CD4-positive, alpha-beta T cell (primary cell): Measurements from ENCODE around the gene INSIG1. TPM values are rescaled to one million over a fixed set of nuclear protein-coding genes. Genes with fewer than 3 reads are reported as not detected.

Experiments
- ATAC-seq: fragments of 200-7000 bp; cut with Tn5 transposase; one replicate; pipeline ENCODE4 v1.10.0; 2022; ENCODE audit warnings: mild to moderate bottlenecking; ENCODE audit not compliant: poor library complexity
- CTCF ChIA-PET: fragments of 350-600 bp; sonication (Branson Sonifier 250); formaldehyde crosslinking; loops from one replicate; lab custom pipeline; 2021; ENCODE audit warnings: antibody characterized with exemption, inconsistent platforms; lab: Charles Lee
- POLR2A ChIA-PET: fragments of 350-600 bp; sonication (Branson Sonifier 250); formaldehyde crosslinking; loops from one replicate; lab custom pipeline; 2021; ENCODE audit warnings: antibody characterized with exemption, inconsistent platforms; lab: Charles Lee
- DNase-seq, 14 experiments: peaks; one replicate each; pipeline ENCODE4 v3.0.0-alpha.2; 2013 to 2020; ENCODE audit warnings: mixed read lengths in 2 of 14
- H3K27ac ChIP-seq, 2 donors: one replicate each; pipeline versions ENCODE4 v1.5.1 to v1.7.0; 2013; ENCODE audit warnings: low read length in 2 of 2, low read depth in 1 of 2, mild to moderate bottlenecking in 1 of 2
- H3K27me3 ChIP-seq, 2 experiments: 1 replicate in 1 of 2; 2 replicates in 1 of 2; pipeline versions ENCODE4 v1.6.1 to v1.7.0; 2013; ENCODE audit warnings: low read length in 2 of 2, control low read depth in 1 of 2, mild to moderate bottlenecking in 1 of 2, moderate library complexity in 1 of 2; ENCODE audit not compliant: insufficient read depth in 2 of 2, control insufficient read depth in 1 of 2
- H3K36me3 ChIP-seq: one replicate; pipeline ENCODE4 v1.6.1; 2013; ENCODE audit warnings: low read length, control low read depth; ENCODE audit not compliant: insufficient read depth
- H3K4me1 ChIP-seq: one replicate; pipeline ENCODE4 v1.6.1; 2013; ENCODE audit warnings: low read length, control low read depth; ENCODE audit not compliant: insufficient read depth
- H3K4me3 ChIP-seq: one replicate; pipeline ENCODE4 v1.5.1; 2013; ENCODE audit warnings: mild to moderate bottlenecking, low read length, moderate library complexity
- H3K9me3 ChIP-seq, 2 experiments: 1 replicate in 1 of 2; 2 replicates in 1 of 2; pipeline versions ENCODE4 v1.6.1 to v1.7.0; 2013; ENCODE audit warnings: low read length in 2 of 2, mild to moderate bottlenecking in 2 of 2, control low read depth in 1 of 2, moderate library complexity in 1 of 2; ENCODE audit not compliant: control insufficient read depth in 1 of 2, insufficient read depth in 1 of 2
- H3K27ac Mint-ChIP-seq: one replicate; pipeline ENCODE4 v1.8.0; 2020; ENCODE audit warnings: mixed read lengths
- H3K27me3 Mint-ChIP-seq: one replicate; pipeline ENCODE4 v1.8.0; 2021; ENCODE audit warnings: mixed read lengths
- H3K36me3 Mint-ChIP-seq: one replicate; pipeline ENCODE4 v1.8.0; 2021; ENCODE audit warnings: low read depth, mixed read lengths
- H3K4me1 Mint-ChIP-seq: one replicate; pipeline ENCODE4 v1.8.0; 2021; ENCODE audit warnings: low read depth, mixed read lengths
- H3K4me3 Mint-ChIP-seq: one replicate; pipeline ENCODE4 v1.8.0; 2020; ENCODE audit warnings: mild to moderate bottlenecking, mixed read lengths
- H3K9me3 Mint-ChIP-seq: one replicate; pipeline ENCODE4 v1.8.0; 2020; ENCODE audit warnings: mixed read lengths
- CTCF ChIP-seq: fragments of 200-600 bp; IDR thresholded peaks from one replicate; pipeline ENCODE4 v1.8.0; 2022; ENCODE audit warnings: antibody characterized with exemption, mild to moderate bottlenecking
- intact Hi-C, 2 experiments: fragments of 100-400 bp; cut with DNase I in 1 of 2; cut with micrococcal nuclease in 1 of 2; formaldehyde crosslinking; loops; one replicate each; pipeline versions ENCODE4 v1.15.1 to v1.9.0; 2023 to 2025; cut with DNase I, micrococcal nuclease
- total RNA-seq, 174 experiments: library from RNA in 2 of 174; stranded (reverse) in 2 of 174; gene quantifications; one replicate each; pipeline ENCODE4 v1.2.3 and lab custom pipeline; 2021 to 2026

The INSIG1 gene
- total RNA-seq, 2 experiments from 2014 or later: 58.1 to 60.9 TPM

DNA sequence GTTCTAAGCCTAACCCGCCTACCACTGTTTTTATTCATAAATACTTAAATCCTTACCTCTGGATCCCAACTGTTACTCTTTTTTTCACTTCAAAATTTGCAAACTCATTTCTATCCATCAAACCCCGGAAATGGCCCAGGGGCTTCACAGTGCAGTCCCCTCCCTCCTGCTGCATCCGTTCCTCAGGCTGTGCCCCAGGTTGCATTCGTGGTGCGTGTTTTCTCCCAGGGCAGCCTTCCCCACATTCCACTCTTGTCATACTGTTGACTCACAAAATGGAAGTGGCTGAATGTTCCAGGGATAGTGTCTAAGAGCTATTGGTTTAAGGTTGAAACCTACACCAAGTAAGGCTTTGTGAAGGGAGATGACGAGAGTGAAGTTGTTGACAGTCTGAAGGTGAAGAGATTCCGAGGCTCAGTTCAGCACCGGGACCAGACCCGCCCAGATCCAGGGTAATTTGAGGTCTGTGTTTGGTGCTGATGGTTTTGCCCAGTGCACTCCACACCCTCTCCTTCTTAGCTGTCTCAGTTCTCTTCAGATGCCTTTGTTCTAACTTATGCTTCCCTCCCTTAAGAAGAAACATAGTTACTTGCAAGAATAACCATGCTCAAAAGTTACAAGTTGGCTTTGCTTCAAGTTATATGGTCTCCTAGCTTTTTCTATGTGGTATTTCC lies 7.7 kb downstream of the INSIG1 start:
- H3K4me1 ChIP-seq: peaks cover 14% of the 10 kb centered on the region
- H3K36me3 ChIP-seq: peaks cover 88% of the 10 kb centered on the region
- Mint-ChIP-seq H3K4me1 (peaks cover 19% of the 10 kb centered on the region), H3K27ac (no peak overlapping the region), H3K9me3 (no peaks in the 10 kb centered on the region), H3K4me3 (no peak overlapping the region), H3K36me3 (peaks cover 83% of the 10 kb centered on the region), H3K27me3 (no peaks in the 10 kb centered on the region)
- ChIA-PET POLR2A (interaction anchor here (1.2 kb wide), 1 partner anchor 9 kb away, joined by 4 read pairs; no protein-coding TSS in a partner anchor), CTCF (interaction anchor here (1.2 kb wide), 1 partner anchor 39 kb away, joined by 4 read pairs; no protein-coding TSS in a partner anchor)
- ATAC-seq (no peak), DNase-seq (no peak)
- H3K27me3 ChIP-seq: no peaks in the 10 kb centered on the region
- no peaks in the 10 kb centered on the region for H3K9me3 ChIP-seq
- intact Hi-C loops: no loop called here
- no peak overlapping the region for H3K4me3 ChIP-seq
- H3K27ac ChIP-seq: no peak overlapping the region
- no peak for TF ChIP-seq CTCF

GRCh38 chr7:155306673-155307470 lies 9.2 kb downstream of the INSIG1 start:
- H3K9me3 Mint-ChIP-seq: no peaks in the 10 kb centered on the region
- Histone ChIP-seq H3K9me3 (no peaks in the 10 kb centered on the region), H3K27me3 (no peaks in the 10 kb centered on the region), H3K36me3 (peaks cover 81% of the 10 kb centered on the region), H3K27ac (no peak overlapping the region), H3K4me1 (peaks cover 4% of the 10 kb centered on the region), H3K4me3 (no peak overlapping the region)
- DNase-seq: no peak
- no peak for TF ChIP-seq CTCF
- H3K4me3 Mint-ChIP-seq: no peak overlapping the region
- peaks cover 81% of the 10 kb centered on the region for H3K36me3 Mint-ChIP-seq
- POLR2A ChIA-PET: interaction anchor here (0.7 to 1.0 kb wide), 2 partner anchors 8 to 379 kb away, joined by 3 read pairs; no protein-coding TSS in a partner anchor
- intact Hi-C loops: no loop called here
- no peak for ATAC-seq
- CTCF ChIA-PET: interaction anchor here (1.2 kb wide), 2 partner anchors 38 kb away, joined by 4 to 8 read pairs; no protein-coding TSS in a partner anchor
- no peak overlapping the region for H3K27ac Mint-ChIP-seq
- H3K4me1 Mint-ChIP-seq: peaks cover 8% of the 10 kb centered on the region
- H3K27me3 Mint-ChIP-seq: no peaks in the 10 kb centered on the region

DNA sequence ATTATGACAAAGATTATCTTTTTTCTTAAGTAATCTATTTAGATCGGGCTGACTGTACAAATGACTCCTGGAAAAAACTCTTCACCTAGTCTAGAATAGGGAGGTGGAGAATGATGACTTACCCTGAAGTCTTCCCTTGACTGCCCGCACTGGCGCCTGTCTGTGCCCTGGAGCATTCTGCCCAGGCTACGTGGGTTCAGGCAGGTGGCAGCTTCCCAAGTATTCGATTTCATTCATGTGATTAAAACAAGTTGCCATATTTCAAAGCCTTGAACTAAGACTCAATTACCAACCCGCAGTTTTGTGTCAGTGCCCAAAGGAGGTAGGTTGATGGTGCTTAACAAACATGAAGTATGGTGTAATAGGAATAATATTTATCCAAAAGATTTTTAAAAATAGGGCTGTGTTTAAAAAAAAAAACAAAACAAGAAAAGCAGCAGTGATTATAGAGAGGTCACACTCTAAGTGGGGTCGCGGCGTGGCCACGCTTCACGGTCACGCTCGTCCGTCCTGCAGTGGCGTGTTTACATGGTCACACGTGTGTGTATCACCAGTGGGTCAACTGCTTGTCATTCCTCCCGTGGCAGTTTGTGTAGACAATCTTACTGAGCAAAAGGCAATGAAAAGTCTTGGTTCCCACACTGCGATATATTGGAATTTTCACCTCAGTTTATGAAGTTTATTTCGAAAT lies 10.8 kb downstream of the INSIG1 start:
- Mint-ChIP-seq H3K36me3 (peaks cover 71% of the 10 kb centered on the region), H3K9me3 (no peaks in the 10 kb centered on the region), H3K4me3 (no peak overlapping the region), H3K27ac (no peak overlapping the region), H3K27me3 (no peaks in the 10 kb centered on the region), H3K4me1 (peaks cover 8% of the 10 kb centered on the region)
- CTCF ChIA-PET: no interaction called here
- POLR2A ChIA-PET: no interaction called here
- H3K27ac ChIP-seq: no peak overlapping the region
- ATAC-seq (no peak), DNase-seq (no peak)
- peaks cover 4% of the 10 kb centered on the region for H3K4me1 ChIP-seq
- peaks cover 0 to under 1% of the 10 kb centered on the region in 2 experiments for H3K9me3 ChIP-seq
- H3K4me3 ChIP-seq: no peak overlapping the region
- H3K27me3 ChIP-seq: no peaks in the 10 kb centered on the region
- TF ChIP-seq CTCF: no peak
- peaks cover 65% of the 10 kb centered on the region for H3K36me3 ChIP-seq
- intact Hi-C loops: no loop called here
